PC-3 (cell line): ENCODE results near the gene RTKN. TPM values are rescaled to one million over a fixed set of nuclear protein-coding genes. Genes with fewer than 3 reads are reported as not detected.

ENCODE experiments used
- ATAC-seq: fragments of 200-7000 bp; cut with Tn5 transposase; 2 replicates; pipeline ENCODE4 v1.9.1; 2020; ENCODE audit warnings: mild to moderate bottlenecking, moderate library complexity
- BruUV-seq: library from RNA; stranded (reverse); fragments of 400-500 nt; replicated peaks from 2 replicates; lab custom pipeline; 2021; lab: Mats Ljungman, UMichigan
- CTCF ChIA-PET: fragments of 300-600 bp; sonication (Branson Sonifier 250); formaldehyde crosslinking; loops from one replicate; lab custom pipeline; 2022; ENCODE audit warnings: antibody characterized with exemption; lab: Charles Lee
- POLR2A ChIA-PET: fragments of 300-600 bp; sonication (Branson Sonifier 250); formaldehyde crosslinking; loops from one replicate; lab custom pipeline; 2022; ENCODE audit warnings: antibody characterized with exemption; ENCODE audit not compliant: unreplicated experiment; lab: Charles Lee
- DNase-seq: peaks from one replicate; pipeline ENCODE4 v3.0.0-alpha.2; 2015
- H2AFZ ChIP-seq: fragments of 300-600 bp; sonication (generic); 2 replicates; pipeline ENCODE4 v1.6.0; 2016; ENCODE audit warnings: antibody characterized with exemption, low read length
- H3F3A ChIP-seq: fragments of 300-600 bp; sonication (generic); one replicate; pipeline ENCODE4 v1.6.0; 2017; ENCODE audit warnings: antibody characterized with exemption, low read length, control low read depth, mild to moderate bottlenecking; ENCODE audit not compliant: unreplicated experiment
- H3K27ac ChIP-seq: fragments of 300-600 bp; sonication (generic); 2 replicates; pipeline ENCODE4 v1.5.1; 2016; ENCODE audit warnings: mild to moderate bottlenecking, low read length
- H3K27me3 ChIP-seq: fragments of 300-600 bp; sonication (generic); 2 replicates; pipeline ENCODE4 v1.6.1; 2016; ENCODE audit warnings: low read length, mixed read lengths
- H3K36me3 ChIP-seq: fragments of 300-600 bp; sonication (generic); 2 replicates; pipeline ENCODE4 v1.6.1; 2016; ENCODE audit warnings: low read depth, mixed run types, low read length, mixed read lengths
- H3K4me1 ChIP-seq: fragments of 300-600 bp; sonication (generic); 2 replicates; pipeline ENCODE4 v1.5.1; 2016; ENCODE audit warnings: low read length; ENCODE audit not compliant: insufficient read depth
- H3K4me2 ChIP-seq: fragments of 300-600 bp; sonication (generic); 2 replicates; pipeline ENCODE4 v1.6.0; 2016; ENCODE audit warnings: low read length
- H3K4me3 ChIP-seq: fragments of 300-600 bp; sonication (generic); 2 replicates; pipeline ENCODE4 v1.5.1; 2016; ENCODE audit warnings: mild to moderate bottlenecking, low read length, mixed read lengths
- H3K79me2 ChIP-seq: fragments of 300-600 bp; sonication (generic); 2 replicates; pipeline ENCODE4 v1.6.1; 2017; ENCODE audit warnings: low read length, mixed read lengths
- H3K9ac ChIP-seq: fragments of 300-600 bp; sonication (generic); 2 replicates; pipeline ENCODE4 v1.6.0; 2016; ENCODE audit warnings: mild to moderate bottlenecking, low read length
- H3K9me2 ChIP-seq: fragments of 300-600 bp; sonication (generic); replicated peaks from 2 replicates; pipeline ENCODE4 v1.6.1; 2016; ENCODE audit warnings: mixed run types, low read length, mixed read lengths
- H3K9me3 ChIP-seq: fragments of 300-600 bp; sonication (generic); 2 replicates; pipeline ENCODE4 v1.6.1; 2016; ENCODE audit warnings: low read length, mixed read lengths
- H4K20me1 ChIP-seq: fragments of 300-600 bp; sonication (generic); 2 replicates; pipeline ENCODE4 v1.6.1; 2016; ENCODE audit warnings: low read length, mixed read lengths
- CTCF ChIP-seq: fragments of 300-600 bp; sonication (generic); conservative IDR thresholded peaks from 2 replicates; pipeline ENCODE4 v1.5.1; 2017; ENCODE audit warnings: antibody characterized with exemption, low read depth, mild to moderate bottlenecking, low read length
- EZH2 ChIP-seq: fragments of 300-600 bp; sonication (generic); IDR thresholded peaks from one replicate; pipeline ENCODE4 v1.6.1; 2017; ENCODE audit warnings: antibody characterized with exemption, mild to moderate bottlenecking, low read length; ENCODE audit not compliant: unreplicated experiment
- EZH2phosphoT487 ChIP-seq: fragments of 300-600 bp; sonication (generic); IDR thresholded peaks from 2 replicates; pipeline ENCODE4 v1.6.1; 2018; ENCODE audit warnings: mild to moderate bottlenecking, antibody characterized with exemption, low read length, borderline replicate concordance
- intact Hi-C: fragments of 100-400 bp; cut with micrococcal nuclease; formaldehyde crosslinking; loops from 2 replicates; pipeline ENCODE4 v1.9.0; 2023
- total RNA-seq: library from RNA; depleted of rRNA; stranded (reverse); fragments of >200 nt; gene quantifications from 2 replicates; pipeline ENCODE4 v1.2.3, GENCODE V29; 2014

RTKN gene
- total RNA-seq, 1 experiment from 2014 or later = 90.5 TPM

GRCh38 chr2:74474481-74474880 is 32.7 kb upstream of the RTKN start:
- POLR2A ChIA-PET = interaction anchor here (0.6 kb wide), 1 partner anchor 34 kb away, joined by 19 read pairs; no protein-coding TSS in a partner anchor
- Histone ChIP-seq H3K36me3 (peaks cover 13% of the 10 kb centered on the region), H3K4me1 (peaks cover 14% of the 10 kb centered on the region), H2AFZ (no peak overlapping the region), H3K4me3 (no peak overlapping the region), H3K27me3 (no peaks in the 10 kb centered on the region), H3K9ac (no peak overlapping the region), H3F3A (peaks cover 10% of the 10 kb centered on the region), H3K27ac (no peak overlapping the region), H3K4me2 (no peak overlapping the region), H3K9me3 (no peaks in the 10 kb centered on the region), H3K9me2 (no peaks in the 10 kb centered on the region), H3K79me2 (peaks cover 13% of the 10 kb centered on the region), H4K20me1 (no peaks in the 10 kb centered on the region)
- intact Hi-C loops = no loop called here
- CTCF ChIA-PET = interaction anchor here (0.7 kb wide), 1 partner anchor 40 kb away, joined by 7 read pairs; no protein-coding TSS in a partner anchor
- no TSS peak for BruUV-seq
- ATAC-seq (no peak), DNase-seq (no peak)
- TF ChIP-seq CTCF = no peak
- no peak for TF ChIP-seq EZH2
- no peak for TF ChIP-seq EZH2phosphoT487

GRCh38 chr2:74472945-74473258 is 31.2 kb upstream of the RTKN start:
- intact Hi-C loops = no loop called here
- ATAC-seq = peak; percentile 9
- TF ChIP-seq EZH2 (no peak), CTCF (no peak), EZH2phosphoT487 (no peak)

GRCh38 chr2:74472086-74472944 is 30.6 kb upstream of the RTKN start, which contains the start of gene MRPL53:
TSS of gene MRPL53 (minus strand) at chr2:74472680. CDS start at chr2:74472660, 20 bp downstream.
- Histone ChIP-seq H3K9me2 (no peaks in the 10 kb centered on the region), H3K9ac (peak within 1 kb of the TSS; percentile 84), H3K4me1 (peaks cover 14% of the 10 kb centered on the region), H3F3A (peaks cover 10% of the 10 kb centered on the region), H3K27me3 (no peaks in the 10 kb centered on the region), H4K20me1 (no peaks in the 10 kb centered on the region), H2AFZ (peak within 1 kb of the TSS; percentile 89), H3K9me3 (no peaks in the 10 kb centered on the region), H3K4me3 (peak within 1 kb of the TSS; percentile 79), H3K27ac (peak within 1 kb of the TSS; percentile 80), H3K79me2 (peaks cover 9% of the 10 kb centered on the region), H3K36me3 (peaks cover 8% of the 10 kb centered on the region), H3K4me2 (peak within 1 kb of the TSS; percentile 82)
- POLR2A ChIA-PET = no interaction called here
- DNase-seq = peak; percentile 94
- TSS peak; percentile 89 for BruUV-seq
- intact Hi-C loops = no loop called here
- ATAC-seq = peak; percentile 88
- TF ChIP-seq EZH2phosphoT487 (no peak), CTCF (no peak), EZH2 (no peak)
- CTCF ChIA-PET = no interaction called here

More at GRCh38 chr2:74472945-74473258, 31.2 kb upstream of the RTKN start:
- H3K9me3 ChIP-seq = no peaks in the 10 kb centered on the region
- BruUV-seq = TSS peak; percentile 92
- CTCF ChIA-PET = no interaction called here
- H3K9ac ChIP-seq = peak overlapping the region; percentile 84
- peak overlapping the region; percentile 79 for H3K4me3 ChIP-seq
- no peaks in the 10 kb centered on the region for H4K20me1 ChIP-seq
- H3K4me1 ChIP-seq = peaks cover 14% of the 10 kb centered on the region
- no peak for DNase-seq
- H3K4me2 ChIP-seq = peak overlapping the region; percentile 82
- peaks cover 11% of the 10 kb centered on the region for H3K36me3 ChIP-seq
- peak overlapping the region; percentile 89 for H2AFZ ChIP-seq
- peaks cover 9% of the 10 kb centered on the region for H3K79me2 ChIP-seq
- peak overlapping the region; percentile 80 for H3K27ac ChIP-seq
- H3F3A ChIP-seq = peaks cover 10% of the 10 kb centered on the region
- no peaks in the 10 kb centered on the region for H3K27me3 ChIP-seq
- H3K9me2 ChIP-seq = no peaks in the 10 kb centered on the region
- POLR2A ChIA-PET = no interaction called here
